Gastrocnemius medialis (tissue), 4 donors: Measurements from ENCODE around the gene DRC3. TPM values are rescaled to one million over a fixed set of nuclear protein-coding genes. Genes with fewer than 3 reads are reported as not detected.
A peak's percentile ranks its signal among the peaks of the same experiment; 100 is the strongest.

Experiments
- ATAC-seq, 2 donors: fragments of 150-250 bp; one replicate each; pipeline ENCODE4 v1.9.1; 2016
- DNase-seq, 2 donors: peaks; one replicate each; pipeline ENCODE4 v3.0.0-alpha.2; 2019
- H3K27ac ChIP-seq, 4 donors: fragments of 200-600 bp; sonication (generic); 1 replicate in 1 of 4; 2 replicates in 3 of 4; pipeline ENCODE4 v1.5.1; 2016 to 2018; ENCODE audit warnings: mild to moderate bottlenecking in 2 of 4, moderate library complexity in 1 of 4
- H3K27me3 ChIP-seq, 3 donors: fragments of 200-600 bp; sonication (generic) in 2 of 3; 1 replicate in 1 of 3; 2 replicates in 2 of 3; pipeline versions ENCODE4 v1.5.1 to v1.6.0; 2016 to 2019; ENCODE audit warnings: mild to moderate bottlenecking in 1 of 3, moderate library complexity in 1 of 3
- H3K36me3 ChIP-seq, 2 donors: fragments of 200-600 bp; sonication (generic) in 1 of 2; one replicate each; pipeline ENCODE4 v1.5.1; 2017 to 2018
- H3K4me1 ChIP-seq, 2 donors: fragments of 200-600 bp; sonication (generic) in 1 of 2; one replicate each; pipeline ENCODE4 v1.5.1; 2016 to 2017; ENCODE audit warnings: mild to moderate bottlenecking in 2 of 2
- H3K4me3 ChIP-seq, 4 donors: fragments of 200-600 bp; sonication (generic) in 3 of 4; 1 replicate in 1 of 4; 2 replicates in 3 of 4; pipeline ENCODE4 v1.5.1; 2016 to 2019; ENCODE audit warnings: mild to moderate bottlenecking in 2 of 4
- H3K9me3 ChIP-seq, 3 donors: fragments of 200-600 bp; sonication (generic) in 2 of 3; 1 replicate in 1 of 3; 2 replicates in 2 of 3; pipeline ENCODE4 v1.5.1; 2016 to 2019
- POLR2A ChIP-seq, 2 donors: fragments of 450-650 bp; IDR thresholded peaks; one replicate each; pipeline ENCODE4 v1.6.1; 2017; ENCODE audit warnings: antibody characterized with exemption in 2 of 2, mild to moderate bottlenecking in 2 of 2, moderate library complexity in 2 of 2
- in situ Hi-C, 4 donors: fragments of 200-750 bp; cut with MboI; loops; one replicate each; pipeline versions ENCODE4 v1.15.0 to v1.8.0; 2017; ENCODE audit warnings: low sequenced_read_pairs in 4 of 4
- intact Hi-C: fragments of 100-400 bp; cut with DNase I; formaldehyde crosslinking; loops from one replicate; pipeline ENCODE4 v1.15.1; 2023; ENCODE audit warnings: low total_unique reads
- total RNA-seq, 4 donors: library from RNA; depleted of rRNA; stranded (reverse); fragments of >200 nt; gene quantifications; one replicate each; pipeline versions ENCODE4 v1.1.0 to v1.2.3, GENCODE V29; 2016
- TF ChIP-seq, protein P1 (sequence below), 5 experiments: fragments of 450-650 bp in 3 of 5; fragments of 200-600 bp in 2 of 5; sonication (generic) in 2 of 5; IDR thresholded peaks in 4 of 5; conservative IDR thresholded peaks in 1 of 5; 1 replicate in 4 of 5; 2 replicates in 1 of 5; pipeline ENCODE4 v1.5.1; 2016 to 2019; ENCODE audit warnings: antibody characterized with exemption in 5 of 5, mild to moderate bottlenecking in 3 of 5, moderate library complexity in 3 of 5

Gene DRC3
- total RNA-seq, 4 donors from 2014 or later: 0.05 to 0.81 (median 0.28) TPM

GRCh38 chr17:18064053-18064452, 91.4 kb downstream of the DRC3 start:
- intact Hi-C loops: no loop called here
- Histone ChIP-seq H3K27me3 (no peaks in the 10 kb centered on the region), H3K27ac (peak overlapping the region; percentile 76 to 86 (median 82)), H3K4me1 (peaks cover 10 to 15% of the 10 kb centered on the region in 2 donors), H3K36me3 (peaks cover 0 to 50% of the 10 kb centered on the region in 2 donors), H3K4me3 (no peak overlapping the region), H3K9me3 (no peaks in the 10 kb centered on the region)
- TF ChIP-seq, protein P1, sequence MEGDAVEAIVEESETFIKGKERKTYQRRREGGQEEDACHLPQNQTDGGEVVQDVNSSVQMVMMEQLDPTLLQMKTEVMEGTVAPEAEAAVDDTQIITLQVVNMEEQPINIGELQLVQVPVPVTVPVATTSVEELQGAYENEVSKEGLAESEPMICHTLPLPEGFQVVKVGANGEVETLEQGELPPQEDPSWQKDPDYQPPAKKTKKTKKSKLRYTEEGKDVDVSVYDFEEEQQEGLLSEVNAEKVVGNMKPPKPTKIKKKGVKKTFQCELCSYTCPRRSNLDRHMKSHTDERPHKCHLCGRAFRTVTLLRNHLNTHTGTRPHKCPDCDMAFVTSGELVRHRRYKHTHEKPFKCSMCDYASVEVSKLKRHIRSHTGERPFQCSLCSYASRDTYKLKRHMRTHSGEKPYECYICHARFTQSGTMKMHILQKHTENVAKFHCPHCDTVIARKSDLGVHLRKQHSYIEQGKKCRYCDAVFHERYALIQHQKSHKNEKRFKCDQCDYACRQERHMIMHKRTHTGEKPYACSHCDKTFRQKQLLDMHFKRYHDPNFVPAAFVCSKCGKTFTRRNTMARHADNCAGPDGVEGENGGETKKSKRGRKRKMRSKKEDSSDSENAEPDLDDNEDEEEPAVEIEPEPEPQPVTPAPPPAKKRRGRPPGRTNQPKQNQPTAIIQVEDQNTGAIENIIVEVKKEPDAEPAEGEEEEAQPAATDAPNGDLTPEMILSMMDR (IDR thresholded peaks at IDR 0.05 in 4 of 5, conservative IDR thresholded peaks at IDR 0.05 in 1 of 5): peak; percentile 16 to 50 (median 39)
- no peak for TF ChIP-seq POLR2A (IDR thresholded peaks at IDR 0.05)
- in situ Hi-C loops: no loop called here
- peak; percentile 45 to 74 for DNase-seq
- ATAC-seq: peak; percentile 98 to 99

DNA sequence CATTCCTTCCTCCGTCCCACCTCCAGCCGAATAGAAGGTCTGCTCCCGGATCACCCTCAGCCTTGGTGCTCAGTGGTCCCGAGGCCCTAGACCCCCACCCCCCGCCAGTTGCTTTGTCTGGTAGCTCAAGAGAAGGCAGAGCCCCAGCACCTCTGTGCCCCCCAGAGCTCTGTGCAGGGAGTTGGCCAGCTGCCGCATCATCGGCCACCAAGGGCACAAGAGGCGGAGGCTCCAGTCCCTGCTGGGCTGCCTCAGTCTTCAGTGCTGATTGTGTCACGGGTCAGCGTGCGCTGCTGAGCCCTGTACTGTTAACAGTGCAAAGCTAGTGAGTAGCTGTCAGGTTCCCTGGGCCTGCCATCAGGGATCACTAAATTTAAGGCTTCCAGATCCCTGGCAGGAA, 92.9 kb downstream of the DRC3 start:
- no peaks in the 10 kb centered on the region for H3K9me3 ChIP-seq
- peaks cover 0 to 47% of the 10 kb centered on the region in 2 donors for H3K36me3 ChIP-seq
- H3K27me3 ChIP-seq: no peaks in the 10 kb centered on the region
- in situ Hi-C loops: no loop called here
- no peak overlapping the region for H3K4me3 ChIP-seq
- no peak for TF ChIP-seq POLR2A (IDR thresholded peaks at IDR 0.05)
- TF ChIP-seq, protein P1 (IDR thresholded peaks at IDR 0.05 in 4 of 5, conservative IDR thresholded peaks at IDR 0.05 in 1 of 5): no peak
- intact Hi-C loops: no loop called here
- peaks cover 10 to 15% of the 10 kb centered on the region in 2 donors for H3K4me1 ChIP-seq
- DNase-seq (no peak), ATAC-seq (no peak)
- H3K27ac ChIP-seq: no peak overlapping the region

Other genes starting within 250 kb of the DRC3 start
- 10 to 100 TPM; 11.1 to 64.5 (median 32.3) TPM for gene SREBF1, start 135.9 kb upstream of the DRC3 start, total RNA-seq
- 10 to 100 TPM; 55.7 to 97.1 (median 73.3) TPM for gene TOM1L2, start 462 bp upstream of the DRC3 start, total RNA-seq
- gene ATPAF2, start 66.3 kb downstream of the DRC3 start, total RNA-seq: 10 to 100 TPM; 12.6 to 19.9 (median 16.2) TPM
- gene GID4, start 66.5 kb downstream of the DRC3 start, total RNA-seq: 10 to 100 TPM; 40.1 to 46.4 (median 41.4) TPM
- gene DRG2, start 115.1 kb downstream of the DRC3 start, total RNA-seq: 10 to 100 TPM; 34.7 to 52.3 (median 37.4) TPM
- under 1 TPM in 3 of 4 donors, not detected in 1; 0.04 to 0.70 (median 0.31) TPM for gene MYO15A, start 135.9 kb downstream of the DRC3 start, total RNA-seq
- gene ALKBH5, start 211.0 kb downstream of the DRC3 start, total RNA-seq: 100 to 1,000 TPM; 188 to 271 (median 224) TPM